Mammary epithelial cell (primary cell): ENCODE data around the gene BLOC1S4.

Experiments
- EZH2 ChIP-seq: IDR thresholded peaks from 2 replicates; pipeline ENCODE4 v1.6.1; 2012; ENCODE audit warnings: low read length, inconsistent platforms, borderline replicate concordance
- TF ChIP-seq, protein P1 (sequence below), 2 donors: IDR thresholded peaks in 1 of 2; conservative IDR thresholded peaks in 1 of 2; 2 replicates each; pipeline ENCODE4 v1.5.1; 2011 to 2012; ENCODE audit warnings: inconsistent platforms in 2 of 2, low read length in 2 of 2, mild to moderate bottlenecking in 2 of 2, control low read depth in 1 of 2, low read depth in 1 of 2; ENCODE audit not compliant: insufficient read depth in 1 of 2; ENCODE audit errors: extremely low read depth in 1 of 2

DNA sequence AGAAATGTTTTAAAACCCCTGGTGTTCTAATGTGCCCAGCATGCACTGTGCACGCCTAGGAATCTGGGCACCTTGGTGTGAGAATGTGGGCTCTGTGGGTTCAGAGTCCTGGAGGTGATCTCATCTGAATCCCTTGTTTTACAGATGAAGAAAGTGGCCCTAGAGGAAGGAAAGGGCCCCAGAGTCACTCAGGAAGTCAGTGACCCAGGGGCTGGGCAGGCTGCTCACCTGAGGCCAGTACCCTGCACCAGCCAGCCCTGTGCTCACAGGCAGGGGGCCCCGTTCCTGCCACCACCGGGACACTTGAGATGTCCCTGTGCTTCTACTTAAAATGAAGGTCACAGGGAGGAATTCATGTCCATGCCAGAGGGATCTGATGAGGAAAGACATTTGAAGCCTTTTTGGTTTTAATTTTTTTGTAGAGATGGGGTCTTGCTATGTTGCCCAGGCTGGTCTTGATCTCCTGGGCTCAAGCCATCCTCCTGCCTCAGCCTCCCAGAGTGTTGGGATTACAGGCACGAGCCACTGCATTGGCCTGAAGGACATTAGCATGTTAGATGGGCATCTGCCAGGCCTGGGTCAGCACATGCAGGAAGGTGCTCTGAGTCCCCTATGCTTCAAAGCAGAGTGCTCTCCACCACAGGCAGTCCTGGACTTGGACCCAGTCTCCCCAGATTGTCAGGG lies 29.7 kb upstream of the BLOC1S4 start:
- TF ChIP-seq, protein P1, sequence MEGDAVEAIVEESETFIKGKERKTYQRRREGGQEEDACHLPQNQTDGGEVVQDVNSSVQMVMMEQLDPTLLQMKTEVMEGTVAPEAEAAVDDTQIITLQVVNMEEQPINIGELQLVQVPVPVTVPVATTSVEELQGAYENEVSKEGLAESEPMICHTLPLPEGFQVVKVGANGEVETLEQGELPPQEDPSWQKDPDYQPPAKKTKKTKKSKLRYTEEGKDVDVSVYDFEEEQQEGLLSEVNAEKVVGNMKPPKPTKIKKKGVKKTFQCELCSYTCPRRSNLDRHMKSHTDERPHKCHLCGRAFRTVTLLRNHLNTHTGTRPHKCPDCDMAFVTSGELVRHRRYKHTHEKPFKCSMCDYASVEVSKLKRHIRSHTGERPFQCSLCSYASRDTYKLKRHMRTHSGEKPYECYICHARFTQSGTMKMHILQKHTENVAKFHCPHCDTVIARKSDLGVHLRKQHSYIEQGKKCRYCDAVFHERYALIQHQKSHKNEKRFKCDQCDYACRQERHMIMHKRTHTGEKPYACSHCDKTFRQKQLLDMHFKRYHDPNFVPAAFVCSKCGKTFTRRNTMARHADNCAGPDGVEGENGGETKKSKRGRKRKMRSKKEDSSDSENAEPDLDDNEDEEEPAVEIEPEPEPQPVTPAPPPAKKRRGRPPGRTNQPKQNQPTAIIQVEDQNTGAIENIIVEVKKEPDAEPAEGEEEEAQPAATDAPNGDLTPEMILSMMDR (conservative IDR thresholded peaks at IDR 0.05 in 1 of 2, IDR thresholded peaks at IDR 0.05 in 1 of 2; ENCODE audit: extremely low read depth in 1 of 2, insufficient read depth in 1 of 2, low read depth in 1 of 2, low read length in 2 of 2) = no peak
- TF ChIP-seq EZH2 = no peak
